SU-DHL-6 (cell line): ENCODE data around the gene DRD4.
"Not testable (repeated sequence)": the region's sequence is repeated elsewhere in the genome, so short reads cannot be mapped to it uniquely, and the experiment has no call there.

Source experiments
- CTCF ChIP-seq: fragments of 200-600 bp; sonication (generic); IDR thresholded peaks from one replicate; pipeline ENCODE4 v1.5.1; 2017; ENCODE audit warnings: antibody characterized with exemption, mild to moderate bottlenecking, low read length, moderate library complexity; ENCODE audit not compliant: insufficient read depth, poor library complexity, severe bottlenecking
- EZH2phosphoT487 ChIP-seq: fragments of 200-600 bp; sonication (generic), shearing (Covaris generic); conservative IDR thresholded peaks from 2 replicates; pipeline ENCODE4 v1.6.1; 2018; ENCODE audit warnings: mild to moderate bottlenecking, antibody characterized with exemption, low read length, moderate library complexity, mixed read lengths

DNA sequence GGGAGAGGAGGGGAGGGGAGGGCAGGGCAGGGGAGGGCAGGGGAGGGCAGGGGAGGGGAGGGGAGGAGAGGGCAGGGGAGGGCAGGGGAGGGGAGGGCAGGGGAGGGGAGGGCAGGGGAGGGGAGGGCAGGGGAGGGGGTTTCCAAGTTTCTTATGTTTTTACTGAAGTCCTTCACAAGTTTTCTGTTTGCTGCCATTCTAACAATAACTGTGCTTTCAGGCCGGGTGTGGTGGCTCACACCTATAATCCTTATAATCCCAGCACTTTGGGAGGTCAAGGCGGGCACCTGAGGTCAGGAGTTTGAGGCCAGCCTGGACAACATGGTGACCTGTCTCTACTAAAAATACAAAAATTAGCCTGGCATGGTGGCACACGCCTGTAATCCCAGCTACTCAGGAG is 53.2 kb downstream of the DRD4 start:
- TF ChIP-seq CTCF, EZH2phosphoT487: not testable (repeated sequence)
